ENCODE measurements around the gene FADS2. TPM values are rescaled to one million over a fixed set of nuclear protein-coding genes. Genes with fewer than 3 reads are reported as not detected.
A peak's percentile ranks its signal among the peaks of the same experiment; 100 is the strongest.

FADS2 gene
- total and polyA plus RNA-seq, 2 of the 13 experiments (the other 11 are each of a cell fraction or from before 2014, with no cell fraction given): 90.1 to 124 TPM

DNA sequence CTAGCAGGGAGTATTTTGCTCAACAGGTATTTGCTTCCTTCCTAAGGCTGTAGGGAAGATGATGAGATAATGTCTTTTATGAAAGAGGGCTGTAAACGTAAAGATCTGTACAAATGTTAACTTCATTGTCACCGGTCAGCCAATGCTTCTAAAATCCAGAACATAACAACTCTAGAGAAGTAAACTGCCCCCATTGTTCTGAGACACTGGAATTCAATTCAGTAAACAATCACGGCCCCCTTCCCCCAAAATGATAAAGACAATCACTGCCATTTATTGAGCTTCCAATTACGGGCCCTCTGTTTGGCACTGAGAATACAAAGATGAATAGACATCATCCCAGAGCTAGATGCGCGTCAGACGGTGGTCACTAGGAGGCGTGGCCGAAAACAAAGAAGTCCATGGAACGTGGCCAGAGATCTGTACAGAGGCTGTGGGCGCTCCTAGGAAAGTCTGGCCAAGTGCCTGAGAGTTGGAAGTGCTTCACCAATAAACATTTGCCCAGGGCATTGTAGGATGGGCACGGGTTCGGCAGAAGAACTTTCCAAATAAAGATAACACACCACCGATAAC, 36.3 kb upstream of the FADS2 start (continued):
- TF ChIP-seq NCOA5 (CRISPR knock-in tag; IDR thresholded peaks at IDR 0.05) (no peak), BORCS8-MEF2B (CRISPR knock-in tag; IDR thresholded peaks at IDR 0.05) (no peak), ZNF33B (CRISPR knock-in tag; IDR thresholded peaks at IDR 0.05) (no peak), ZZZ3 (CRISPR knock-in tag; IDR thresholded peaks at IDR 0.05; ENCODE audit: borderline replicate concordance) (no peak), ATM (IDR thresholded peaks at IDR 0.05; ENCODE audit: borderline replicate concordance) (no peak), SSRP1 (CRISPR knock-in tag; IDR thresholded peaks at IDR 0.05) (no peak), PHF20 (CRISPR knock-in tag; IDR thresholded peaks at IDR 0.05) (no peak), RXRA (CRISPR knock-in tag; IDR thresholded peaks at IDR 0.05) (no peak), ZBTB20 (CRISPR knock-in tag; IDR thresholded peaks at IDR 0.05; ENCODE audit: borderline replicate concordance, low read depth) (no peak), ZNF510 (CRISPR knock-in tag; IDR thresholded peaks at IDR 0.05; ENCODE audit: low read depth) (no peak), RAD21 (CRISPR knock-in tag; IDR thresholded peaks at IDR 0.05) (no peak), KAT2B (IDR thresholded peaks at IDR 0.05; ENCODE audit: borderline replicate concordance, low read depth, low read length) (no peak), ZNF788 (CRISPR knock-in tag; IDR thresholded peaks at IDR 0.05; ENCODE audit: borderline replicate concordance) (0 out of 2 replicates have a peak, but pooled peaks have one; percentile 1), ESRRA (CRISPR knock-in tag; IDR thresholded peaks at IDR 0.05; ENCODE audit: low read depth) (no peak), ZNF878 (CRISPR knock-in tag; IDR thresholded peaks at IDR 0.05) (0 out of 2 replicates have a peak, but pooled peaks have one; percentile 48)
- TF ChIP-seq, protein P1, sequence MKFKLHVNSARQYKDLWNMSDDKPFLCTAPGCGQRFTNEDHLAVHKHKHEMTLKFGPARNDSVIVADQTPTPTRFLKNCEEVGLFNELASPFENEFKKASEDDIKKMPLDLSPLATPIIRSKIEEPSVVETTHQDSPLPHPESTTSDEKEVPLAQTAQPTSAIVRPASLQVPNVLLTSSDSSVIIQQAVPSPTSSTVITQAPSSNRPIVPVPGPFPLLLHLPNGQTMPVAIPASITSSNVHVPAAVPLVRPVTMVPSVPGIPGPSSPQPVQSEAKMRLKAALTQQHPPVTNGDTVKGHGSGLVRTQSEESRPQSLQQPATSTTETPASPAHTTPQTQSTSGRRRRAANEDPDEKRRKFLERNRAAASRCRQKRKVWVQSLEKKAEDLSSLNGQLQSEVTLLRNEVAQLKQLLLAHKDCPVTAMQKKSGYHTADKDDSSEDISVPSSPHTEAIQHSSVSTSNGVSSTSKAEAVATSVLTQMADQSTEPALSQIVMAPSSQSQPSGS (CRISPR knock-in tag; IDR thresholded peaks at IDR 0.05): no peak
- TF ChIP-seq, protein P2, sequence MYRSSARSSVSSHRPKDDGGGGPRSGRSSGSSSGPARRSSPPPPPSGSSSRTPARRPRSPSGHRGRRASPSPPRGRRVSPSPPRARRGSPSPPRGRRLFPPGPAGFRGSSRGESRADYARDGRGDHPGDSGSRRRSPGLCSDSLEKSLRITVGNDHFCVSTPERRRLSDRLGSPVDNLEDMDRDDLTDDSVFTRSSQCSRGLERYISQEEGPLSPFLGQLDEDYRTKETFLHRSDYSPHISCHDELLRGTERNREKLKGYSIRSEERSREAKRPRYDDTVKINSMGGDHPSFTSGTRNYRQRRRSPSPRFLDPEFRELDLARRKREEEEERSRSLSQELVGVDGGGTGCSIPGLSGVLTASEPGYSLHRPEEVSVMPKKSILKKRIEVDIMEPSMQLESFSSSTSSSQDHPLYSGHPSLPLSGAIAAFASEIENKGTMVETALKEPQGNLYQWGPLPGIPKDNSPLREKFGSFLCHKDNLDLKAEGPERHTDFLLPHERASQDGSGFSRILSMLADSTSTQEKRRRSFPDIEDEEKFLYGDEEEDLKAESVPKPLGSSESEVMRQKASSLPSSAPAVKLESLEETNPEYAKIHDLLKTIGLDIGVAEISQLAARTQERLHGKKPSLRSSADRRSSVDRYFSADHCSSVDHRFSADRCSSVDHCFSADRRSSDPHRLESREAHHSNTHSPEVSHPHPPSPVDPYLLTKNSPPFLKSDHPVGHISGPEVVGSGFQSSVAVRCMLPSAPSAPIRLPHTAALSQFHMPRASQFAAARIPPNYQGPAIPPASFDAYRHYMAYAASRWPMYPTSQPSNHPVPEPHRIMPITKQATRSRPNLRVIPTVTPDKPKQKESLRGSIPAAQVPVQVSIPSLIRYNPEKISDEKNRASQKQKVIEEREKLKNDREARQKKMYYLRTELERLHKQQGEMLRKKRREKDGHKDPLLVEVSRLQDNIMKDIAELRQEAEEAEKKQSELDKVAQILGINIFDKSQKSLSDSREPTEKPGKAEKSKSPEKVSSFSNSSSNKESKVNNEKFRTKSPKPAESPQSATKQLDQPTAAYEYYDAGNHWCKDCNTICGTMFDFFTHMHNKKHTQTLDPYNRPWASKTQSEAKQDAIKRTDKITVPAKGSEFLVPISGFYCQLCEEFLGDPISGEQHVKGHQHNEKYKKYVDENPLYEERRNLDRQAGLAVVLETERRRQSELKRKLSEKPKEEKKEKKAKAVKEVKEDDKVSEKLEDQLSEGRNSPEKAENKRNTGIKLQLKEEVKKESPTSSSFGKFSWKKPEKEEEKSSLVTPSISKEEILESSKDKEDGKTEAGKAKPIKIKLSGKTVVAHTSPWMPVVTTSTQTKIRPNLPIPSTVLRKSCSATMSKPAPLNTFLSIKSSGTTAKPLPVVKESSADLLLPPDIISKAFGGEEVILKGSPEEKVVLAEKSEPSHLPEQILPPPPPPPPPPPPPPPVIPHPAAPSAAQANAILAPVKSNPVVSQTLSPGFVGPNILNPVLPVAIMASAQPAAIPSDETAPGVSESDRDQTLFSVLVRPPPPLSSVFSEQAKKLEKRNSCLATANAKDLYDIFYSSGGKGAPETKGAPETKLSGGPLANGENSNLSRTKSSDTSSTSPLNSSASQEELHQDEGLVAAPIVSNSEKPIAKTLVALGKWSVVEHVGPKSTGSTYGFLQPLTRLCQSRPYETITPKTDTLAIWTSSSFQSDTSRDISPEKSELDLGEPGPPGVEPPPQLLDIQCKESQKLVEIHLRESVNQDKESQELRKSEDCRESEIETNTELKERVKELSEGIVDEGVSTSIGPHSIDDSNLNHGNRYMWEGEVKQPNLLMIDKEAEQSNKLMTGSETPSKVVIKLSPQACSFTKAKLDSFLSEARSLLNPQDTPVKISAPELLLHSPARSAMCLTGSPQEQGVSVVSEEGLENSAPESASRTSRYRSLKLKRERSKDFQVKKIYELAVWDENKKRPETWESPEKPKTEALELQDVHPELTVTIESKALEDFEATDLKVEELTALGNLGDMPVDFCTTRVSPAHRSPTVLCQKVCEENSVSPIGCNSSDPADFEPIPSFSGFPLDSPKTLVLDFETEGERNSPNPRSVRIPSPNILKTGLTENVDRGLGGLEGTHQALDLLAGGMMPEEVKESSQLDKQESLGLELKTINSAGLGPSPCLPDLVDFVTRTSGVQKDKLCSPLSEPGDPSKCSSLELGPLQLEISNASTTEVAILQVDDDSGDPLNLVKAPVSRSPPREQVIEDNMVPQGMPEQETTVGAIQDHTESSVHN (CRISPR knock-in tag; IDR thresholded peaks at IDR 0.05): peak; percentile 19; the same call in 1 of the 2 replicates
- TF ChIP-seq, protein P3, sequence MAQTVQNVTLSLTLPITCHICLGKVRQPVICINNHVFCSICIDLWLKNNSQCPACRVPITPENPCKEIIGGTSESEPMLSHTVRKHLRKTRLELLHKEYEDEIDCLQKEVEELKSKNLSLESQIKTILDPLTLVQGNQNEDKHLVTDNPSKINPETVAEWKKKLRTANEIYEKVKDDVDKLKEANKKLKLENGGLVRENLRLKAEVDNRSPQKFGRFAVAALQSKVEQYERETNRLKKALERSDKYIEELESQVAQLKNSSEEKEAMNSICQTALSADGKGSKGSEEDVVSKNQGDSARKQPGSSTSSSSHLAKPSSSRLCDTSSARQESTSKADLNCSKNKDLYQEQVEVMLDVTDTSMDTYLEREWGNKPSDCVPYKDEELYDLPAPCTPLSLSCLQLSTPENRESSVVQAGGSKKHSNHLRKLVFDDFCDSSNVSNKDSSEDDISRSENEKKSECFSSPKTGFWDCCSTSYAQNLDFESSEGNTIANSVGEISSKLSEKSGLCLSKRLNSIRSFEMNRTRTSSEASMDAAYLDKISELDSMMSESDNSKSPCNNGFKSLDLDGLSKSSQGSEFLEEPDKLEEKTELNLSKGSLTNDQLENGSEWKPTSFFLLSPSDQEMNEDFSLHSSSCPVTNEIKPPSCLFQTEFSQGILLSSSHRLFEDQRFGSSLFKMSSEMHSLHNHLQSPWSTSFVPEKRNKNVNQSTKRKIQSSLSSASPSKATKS (CRISPR knock-in tag; IDR thresholded peaks at IDR 0.05): no peak

Measured in HepG2 (cell line).